Ecto neural progenitor cell (in vitro differentiated cells): ENCODE results near the gene B4GALT6.

ENCODE experiments used
- DNase-seq: peaks from one replicate; pipeline ENCODE4 v3.0.0-alpha.2; 2018; ENCODE audit warnings: low spot score

The B4GALT6 gene

GRCh38 chr18:31659576-31660177 lies 24.7 kb downstream of the B4GALT6 start:
- no peak for DNase-seq

- DNase-seq: no peak
Observed at GRCh38 chr18:31658670-31659575, 25.5 kb downstream of the B4GALT6 start.

- DNase-seq: no peak
Observed at GRCh38 chr18:31657823-31658669, 26.3 kb downstream of the B4GALT6 start.

GRCh38 chr18:31656754-31657153 lies 27.6 kb downstream of the B4GALT6 start:
- no peak for DNase-seq

- no peak for DNase-seq
Observed at GRCh38 chr18:31655354-31655753, 29.0 kb downstream of the B4GALT6 start.

GRCh38 chr18:31652877-31653276 lies 31.5 kb downstream of the B4GALT6 start:
- no peak for DNase-seq

- DNase-seq: no peak
Observed at GRCh38 chr18:31652357-31652756, 32.0 kb downstream of the B4GALT6 start.

- DNase-seq: no peak
Observed at GRCh38 chr18:31651369-31651768, 33.0 kb downstream of the B4GALT6 start.

GRCh38 chr18:31649978-31650719 lies 34.2 kb downstream of the B4GALT6 start:
- no peak for DNase-seq

GRCh38 chr18:31649449-31649848 lies 34.9 kb downstream of the B4GALT6 start:
- DNase-seq: no peak

GRCh38 chr18:31648966-31649429 lies 35.4 kb downstream of the B4GALT6 start:
- no peak for DNase-seq

GRCh38 chr18:31648458-31648857 lies 35.9 kb downstream of the B4GALT6 start:
- no peak for DNase-seq

GRCh38 chr18:31647127-31647753 lies 37.1 kb downstream of the B4GALT6 start:
- DNase-seq: no peak

- DNase-seq: no peak
Observed at GRCh38 chr18:31646332-31647126, 37.9 kb downstream of the B4GALT6 start.

- DNase-seq: no peak
Observed at GRCh38 chr18:31645411-31645810, 39.0 kb downstream of the B4GALT6 start.

GRCh38 chr18:31643003-31643402 lies 41.4 kb downstream of the B4GALT6 start:
- DNase-seq: no peak

GRCh38 chr18:31637445-31637844 lies 46.9 kb downstream of the B4GALT6 start:
- DNase-seq: no peak

GRCh38 chr18:31636387-31636786 lies 48.0 kb downstream of the B4GALT6 start:
- DNase-seq: no peak

GRCh38 chr18:31634331-31634713 lies 50.1 kb downstream of the B4GALT6 start:
- no peak for DNase-seq
